DND-41 (cell line): ENCODE measurements around the gene WLS.

Experiments used
- ATAC-seq: fragments of 200-7000 bp; cut with Tn5 transposase; 3 replicates; pipeline ENCODE4 v1.9.1; 2021; ENCODE audit warnings: low read depth; ENCODE audit not compliant: insufficient read depth
- DNase-seq: peaks from one replicate; pipeline ENCODE4 v3.0.0-alpha.2; 2020
- H2AFZ ChIP-seq: 2 replicates; pipeline ENCODE4 v1.6.0; 2012; ENCODE audit warnings: low read depth, low read length
- H3K27ac ChIP-seq: 2 replicates; pipeline ENCODE4 v1.5.1; 2012; ENCODE audit warnings: low read length, inconsistent platforms
- H3K27me3 ChIP-seq: fragments of 200-600 bp; sonication (generic); 2 replicates; pipeline ENCODE4 v1.6.0; 2012; ENCODE audit warnings: low read length, mild to moderate bottlenecking, inconsistent platforms; ENCODE audit not compliant: insufficient read depth, poor library complexity
- H3K36me3 ChIP-seq: 2 replicates; pipeline ENCODE4 v1.5.1; 2012; ENCODE audit warnings: low read length, inconsistent platforms; ENCODE audit not compliant: insufficient read depth
- H3K4me1 ChIP-seq: 2 replicates; pipeline ENCODE4 v1.5.1; 2012; ENCODE audit warnings: mild to moderate bottlenecking, low read length; ENCODE audit not compliant: insufficient read depth
- H3K4me2 ChIP-seq: 2 replicates; pipeline ENCODE4 v1.6.0; 2012; ENCODE audit warnings: mild to moderate bottlenecking, moderate library complexity, low read length, inconsistent platforms; ENCODE audit not compliant: insufficient read depth
- H3K4me3 ChIP-seq, 2 experiments: fragments of 200-600 bp in 1 of 2; shearing (Covaris generic) in 1 of 2; 2 replicates each; pipeline ENCODE4 v1.5.1; 2012 to 2016; ENCODE audit warnings: inconsistent platforms in 2 of 2, low read length in 2 of 2, mild to moderate bottlenecking in 2 of 2, low read depth in 1 of 2, moderate library complexity in 1 of 2
- H3K79me2 ChIP-seq: 2 replicates; pipeline ENCODE4 v1.6.0; 2012; ENCODE audit warnings: low read length, inconsistent platforms; ENCODE audit not compliant: insufficient read depth
- H3K9ac ChIP-seq: 2 replicates; pipeline ENCODE4 v1.6.0; 2012; ENCODE audit warnings: low read depth, mild to moderate bottlenecking, inconsistent platforms, low read length, moderate library complexity
- H3K9me3 ChIP-seq: 2 replicates; pipeline ENCODE4 v1.5.1; 2012; ENCODE audit warnings: low read length, moderate library complexity, mild to moderate bottlenecking, inconsistent platforms; ENCODE audit not compliant: insufficient read depth, severe bottlenecking
- H4K20me1 ChIP-seq: 2 replicates; pipeline ENCODE4 v1.6.0; 2012; ENCODE audit warnings: low read length; ENCODE audit not compliant: insufficient read depth
- EZH2 ChIP-seq: IDR thresholded peaks from 3 replicates; pipeline ENCODE4 v1.6.1; 2012; ENCODE audit warnings: borderline replicate concordance, low read depth, mild to moderate bottlenecking, moderate library complexity, low read length, inconsistent platforms; ENCODE audit not compliant: severe bottlenecking
- TF ChIP-seq, protein P1 (sequence below): IDR thresholded peaks from 2 replicates; pipeline ENCODE4 v1.5.1; 2012; ENCODE audit warnings: borderline replicate concordance, low read length, moderate library complexity, mild to moderate bottlenecking; ENCODE audit not compliant: poor library complexity, severe bottlenecking; ENCODE audit errors: extremely low read depth

The WLS gene

DNA sequence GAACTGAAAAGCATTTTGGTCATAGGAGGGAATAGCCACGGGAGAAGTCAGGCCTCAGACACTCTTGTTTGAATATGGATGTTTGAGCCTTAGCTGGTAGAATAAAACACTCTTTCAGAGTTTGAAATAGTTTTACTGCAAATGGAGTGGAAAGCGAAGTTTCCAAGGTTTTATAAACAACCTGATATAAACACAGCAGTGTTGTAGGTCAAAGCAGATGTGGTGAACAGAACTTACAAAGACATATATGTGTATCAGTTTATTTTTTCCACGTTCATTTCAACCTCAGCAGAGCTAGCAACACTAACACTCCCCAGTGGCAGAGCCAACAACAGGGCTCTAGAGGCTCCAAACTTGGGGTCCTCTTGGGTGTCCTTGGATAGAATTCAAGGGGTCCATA is 89.9 kb downstream of the WLS start:
- no peak overlapping the region for H3K27ac ChIP-seq

DNA sequence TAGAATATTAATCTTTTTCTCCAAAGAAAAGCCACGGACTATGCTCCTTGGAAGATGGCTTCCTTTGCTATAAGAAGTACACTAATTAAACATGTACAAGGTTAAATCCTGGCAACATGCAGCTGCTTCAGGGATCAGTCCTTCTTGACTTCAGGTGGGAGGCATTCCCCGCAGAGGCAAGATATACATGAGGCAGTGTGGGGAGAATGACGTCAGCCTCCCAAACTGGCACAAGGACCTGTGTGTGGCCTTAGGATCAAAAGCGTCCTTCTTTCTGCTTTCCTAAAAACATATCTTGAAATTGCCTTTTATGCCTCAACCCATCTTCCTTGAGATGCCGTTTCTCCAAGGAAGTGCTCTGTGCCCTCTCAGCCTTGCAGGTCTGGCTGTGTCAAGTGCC is 90.3 kb downstream of the WLS start:
- Histone ChIP-seq H3K27ac (no peak overlapping the region), H3K36me3 (no peaks in the 10 kb centered on the region), H3K9me3 (no peaks in the 10 kb centered on the region), H3K79me2 (no peaks in the 10 kb centered on the region), H3K4me2 (no peak overlapping the region), H3K4me1 (no peaks in the 10 kb centered on the region), H3K9ac (no peak overlapping the region), H4K20me1 (no peaks in the 10 kb centered on the region), H2AFZ (no peak overlapping the region), H3K4me3 (no peak overlapping the region), H3K27me3 (peaks cover 5% of the 10 kb centered on the region)
- TF ChIP-seq, protein P1, sequence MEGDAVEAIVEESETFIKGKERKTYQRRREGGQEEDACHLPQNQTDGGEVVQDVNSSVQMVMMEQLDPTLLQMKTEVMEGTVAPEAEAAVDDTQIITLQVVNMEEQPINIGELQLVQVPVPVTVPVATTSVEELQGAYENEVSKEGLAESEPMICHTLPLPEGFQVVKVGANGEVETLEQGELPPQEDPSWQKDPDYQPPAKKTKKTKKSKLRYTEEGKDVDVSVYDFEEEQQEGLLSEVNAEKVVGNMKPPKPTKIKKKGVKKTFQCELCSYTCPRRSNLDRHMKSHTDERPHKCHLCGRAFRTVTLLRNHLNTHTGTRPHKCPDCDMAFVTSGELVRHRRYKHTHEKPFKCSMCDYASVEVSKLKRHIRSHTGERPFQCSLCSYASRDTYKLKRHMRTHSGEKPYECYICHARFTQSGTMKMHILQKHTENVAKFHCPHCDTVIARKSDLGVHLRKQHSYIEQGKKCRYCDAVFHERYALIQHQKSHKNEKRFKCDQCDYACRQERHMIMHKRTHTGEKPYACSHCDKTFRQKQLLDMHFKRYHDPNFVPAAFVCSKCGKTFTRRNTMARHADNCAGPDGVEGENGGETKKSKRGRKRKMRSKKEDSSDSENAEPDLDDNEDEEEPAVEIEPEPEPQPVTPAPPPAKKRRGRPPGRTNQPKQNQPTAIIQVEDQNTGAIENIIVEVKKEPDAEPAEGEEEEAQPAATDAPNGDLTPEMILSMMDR, result no peak
- TF ChIP-seq EZH2, result no peak
- no peak for DNase-seq
- ATAC-seq, result no peak

More for the DNA sequence above, 89.9 kb downstream of the WLS start:
- no peak overlapping the region for H3K4me3 ChIP-seq
- no peaks in the 10 kb centered on the region for H4K20me1 ChIP-seq
- H3K9me3 ChIP-seq, result no peaks in the 10 kb centered on the region
- H3K79me2 ChIP-seq, result no peaks in the 10 kb centered on the region
- peaks cover 6% of the 10 kb centered on the region for H3K27me3 ChIP-seq
- H2AFZ ChIP-seq, result no peak overlapping the region
- DNase-seq, result no peak
- no peak for TF ChIP-seq EZH2
- TF ChIP-seq, protein P1, result no peak
- H3K4me2 ChIP-seq, result no peak overlapping the region
- no peak overlapping the region for H3K9ac ChIP-seq
- no peaks in the 10 kb centered on the region for H3K36me3 ChIP-seq
- no peaks in the 10 kb centered on the region for H3K4me1 ChIP-seq
- no peak for ATAC-seq

DNA sequence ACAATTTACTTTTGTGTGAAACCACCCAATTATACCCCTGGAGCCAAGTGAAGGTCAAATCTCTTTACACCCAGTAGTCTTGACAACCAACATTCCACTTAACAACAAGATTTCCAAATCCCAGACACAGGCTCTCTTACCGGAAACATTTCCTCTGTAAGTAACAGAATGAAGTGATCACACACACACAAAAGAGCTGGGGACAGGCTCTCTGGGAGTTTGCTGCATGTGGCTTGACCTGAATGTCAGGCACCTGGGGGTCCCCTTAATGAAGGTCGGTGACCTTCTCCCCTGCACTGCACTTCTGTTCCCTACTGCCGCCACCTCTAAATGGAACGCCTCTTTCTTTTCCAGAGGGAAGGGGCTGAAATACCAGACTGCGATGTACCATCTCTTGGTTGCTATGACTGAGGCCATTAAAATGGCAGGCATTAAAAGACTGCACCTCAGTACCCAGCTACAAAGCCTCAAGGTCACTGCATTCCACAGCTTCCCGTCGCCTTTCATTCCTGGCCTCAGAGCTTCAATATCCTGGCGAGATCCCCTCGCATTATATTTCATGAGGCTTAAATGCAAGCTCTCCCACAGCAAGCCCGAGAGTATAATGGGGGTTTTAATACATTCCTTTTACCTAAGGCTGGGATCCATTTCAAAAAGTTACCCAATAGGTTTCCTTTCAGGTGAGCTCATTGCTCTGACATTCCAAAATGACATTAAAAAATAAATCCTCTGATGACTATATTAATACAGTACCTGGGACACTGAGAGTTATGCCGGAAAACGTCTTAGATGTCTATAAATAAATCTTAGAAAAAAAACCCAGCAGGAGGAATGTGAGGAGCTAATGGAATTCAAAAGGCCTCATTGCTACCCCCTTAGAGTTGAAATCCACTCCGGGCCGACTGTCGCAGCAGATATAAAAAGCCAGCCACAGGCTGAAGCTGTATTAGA is 91.0 kb downstream of the WLS start:
- no peaks in the 10 kb centered on the region for H3K9me3 ChIP-seq
- no peak overlapping the region for H3K4me3 ChIP-seq
- H3K36me3 ChIP-seq, result no peaks in the 10 kb centered on the region
- no peak for ATAC-seq
- H3K27ac ChIP-seq, result no peak overlapping the region
- no peak for DNase-seq
- H3K27me3 ChIP-seq, result peaks cover 5% of the 10 kb centered on the region
- no peak overlapping the region for H3K9ac ChIP-seq
- H3K4me2 ChIP-seq, result no peak overlapping the region
- H4K20me1 ChIP-seq, result no peaks in the 10 kb centered on the region
- no peaks in the 10 kb centered on the region for H3K79me2 ChIP-seq
- no peaks in the 10 kb centered on the region for H3K4me1 ChIP-seq
- H2AFZ ChIP-seq, result no peak overlapping the region
- TF ChIP-seq, protein P1, result no peak
- no peak for TF ChIP-seq EZH2
